NB4 (cell line): Measurements from ENCODE around the gene SNTB2.

Experiments
- DNase-seq: peaks from one replicate; pipeline ENCODE4 v3.0.0; 2010; ENCODE audit warnings: low read depth
- H3K4me3 ChIP-seq: one replicate; pipeline ENCODE4 v1.5.1; 2011; ENCODE audit warnings: mild to moderate bottlenecking, low read depth, low read length, moderate library complexity
- CTCF ChIP-seq: IDR thresholded peaks from one replicate; pipeline ENCODE4 v1.5.1; 2012; ENCODE audit warnings: low read depth, low read length
- MAX ChIP-seq: IDR thresholded peaks from 2 replicates; pipeline ENCODE4 v1.6.1; 2011; ENCODE audit warnings: low read depth, low read length
- MYC ChIP-seq: IDR thresholded peaks from 2 replicates; pipeline ENCODE4 v1.6.1; 2011; ENCODE audit warnings: low read depth, low read length
- POLR2A ChIP-seq: IDR thresholded peaks from 2 replicates; pipeline ENCODE4 v1.6.1; 2011; ENCODE audit warnings: mild to moderate bottlenecking; ENCODE audit not compliant: insufficient read length; ENCODE audit errors: extremely low read depth

The SNTB2 gene

GRCh38 chr16:69301187-69301586 lies 114.2 kb downstream of the SNTB2 start:
- TF ChIP-seq POLR2A (no peak), MYC (no peak), CTCF (no peak), MAX (no peak)
- H3K4me3 ChIP-seq, result no peak overlapping the region
- no peak for DNase-seq

GRCh38 chr16:69301861-69302260 lies 114.9 kb downstream of the SNTB2 start:
- no peak for DNase-seq
- TF ChIP-seq POLR2A, result no peak
- no peak overlapping the region for H3K4me3 ChIP-seq

GRCh38 chr16:69302301-69302700 lies 115.3 kb downstream of the SNTB2 start:
- no peak overlapping the region for H3K4me3 ChIP-seq
- no peak for DNase-seq
- TF ChIP-seq POLR2A, result no peak
- no peak for TF ChIP-seq CTCF
- no peak for TF ChIP-seq MYC
- TF ChIP-seq MAX, result no peak

GRCh38 chr16:69306031-69306430 lies 119.1 kb downstream of the SNTB2 start:
- no peak overlapping the region for H3K4me3 ChIP-seq
- no peak for DNase-seq
- no peak for TF ChIP-seq MYC
- TF ChIP-seq POLR2A, result no peak
- no peak for TF ChIP-seq MAX
- no peak for TF ChIP-seq CTCF

GRCh38 chr16:69307091-69307490 lies 120.1 kb downstream of the SNTB2 start:
- H3K4me3 ChIP-seq, result no peak overlapping the region
- TF ChIP-seq MAX (no peak), CTCF (no peak), MYC (no peak), POLR2A (no peak)
- no peak for DNase-seq

- no peak for TF ChIP-seq POLR2A
- TF ChIP-seq MAX, result no peak
- no peak overlapping the region for H3K4me3 ChIP-seq
- DNase-seq, result no peak
Observed at GRCh38 chr16:69307856-69308255, 120.9 kb downstream of the SNTB2 start.

- DNase-seq, result no peak
- no peak overlapping the region for H3K4me3 ChIP-seq
Observed at GRCh38 chr16:69309316-69309715, 122.4 kb downstream of the SNTB2 start.

More at GRCh38 chr16:69309316-69309715, 122.4 kb downstream of the SNTB2 start:
- TF ChIP-seq POLR2A (no peak), MYC (no peak), CTCF (no peak), MAX (no peak)
